Measurements from ENCODE around the gene SLC47A2.

Gene SLC47A2

GRCh38 chr17:19647697-19648474, 68.5 kb downstream of the SLC47A2 start:
- Mint-ChIP-seq H3K9me3 (no peaks in the 10 kb centered on the region), H3K36me3 (ENCODE audit: low read depth) (no peaks in the 10 kb centered on the region), H3K4me3 (peak overlapping the region; percentile 92), H3K27ac (peak overlapping the region; percentile 91), H3K4me1 (ENCODE audit: low read depth) (peaks cover 34% of the 10 kb centered on the region), H3K27me3 (ENCODE audit: low read depth) (peaks cover 13% of the 10 kb centered on the region)

- H3K9me3 Mint-ChIP-seq = no peaks in the 10 kb centered on the region
- peak overlapping the region; percentile 91 for H3K27ac Mint-ChIP-seq
- peaks cover 21% of the 10 kb centered on the region for H3K27me3 Mint-ChIP-seq (ENCODE audit: low read depth)
- peak overlapping the region; percentile 92 for H3K4me3 Mint-ChIP-seq
- peaks cover 38% of the 10 kb centered on the region for H3K4me1 Mint-ChIP-seq (ENCODE audit: low read depth)
- no peaks in the 10 kb centered on the region for H3K36me3 Mint-ChIP-seq (ENCODE audit: low read depth)
Measured at GRCh38 chr17:19646788-19647696, 69.3 kb downstream of the SLC47A2 start.

GRCh38 chr17:19645734-19646201, 70.6 kb downstream of the SLC47A2 start:
- H3K4me3 Mint-ChIP-seq = no peak overlapping the region
- peaks cover 26% of the 10 kb centered on the region for H3K27me3 Mint-ChIP-seq (ENCODE audit: low read depth)
- no peak overlapping the region for H3K27ac Mint-ChIP-seq
- H3K4me1 Mint-ChIP-seq (ENCODE audit: low read depth) = peaks cover 32% of the 10 kb centered on the region
- no peaks in the 10 kb centered on the region for H3K9me3 Mint-ChIP-seq
- no peaks in the 10 kb centered on the region for H3K36me3 Mint-ChIP-seq (ENCODE audit: low read depth)

- Mint-ChIP-seq H3K27ac (no peak overlapping the region), H3K4me1 (ENCODE audit: low read depth) (peaks cover 27% of the 10 kb centered on the region), H3K9me3 (no peaks in the 10 kb centered on the region), H3K36me3 (ENCODE audit: low read depth) (no peaks in the 10 kb centered on the region), H3K27me3 (ENCODE audit: low read depth) (peaks cover 33% of the 10 kb centered on the region), H3K4me3 (no peak overlapping the region)
Measured at GRCh38 chr17:19644493-19645210, 71.7 kb downstream of the SLC47A2 start.

GRCh38 chr17:19642373-19642893, 74.0 kb downstream of the SLC47A2 start:
- no peaks in the 10 kb centered on the region for H3K36me3 Mint-ChIP-seq (ENCODE audit: low read depth)
- H3K4me1 Mint-ChIP-seq (ENCODE audit: low read depth) = peaks cover 12% of the 10 kb centered on the region
- H3K4me3 Mint-ChIP-seq = no peak overlapping the region
- no peaks in the 10 kb centered on the region for H3K9me3 Mint-ChIP-seq
- H3K27ac Mint-ChIP-seq = no peak overlapping the region
- peaks cover 43% of the 10 kb centered on the region for H3K27me3 Mint-ChIP-seq (ENCODE audit: low read depth)

GRCh38 chr17:19641687-19642372, 74.6 kb downstream of the SLC47A2 start:
- peaks cover 8% of the 10 kb centered on the region for H3K4me1 Mint-ChIP-seq (ENCODE audit: low read depth)
- no peaks in the 10 kb centered on the region for H3K36me3 Mint-ChIP-seq (ENCODE audit: low read depth)
- H3K27me3 Mint-ChIP-seq (ENCODE audit: low read depth) = peaks cover 49% of the 10 kb centered on the region
- no peak overlapping the region for H3K4me3 Mint-ChIP-seq
- no peak overlapping the region for H3K27ac Mint-ChIP-seq
- no peaks in the 10 kb centered on the region for H3K9me3 Mint-ChIP-seq

- Mint-ChIP-seq H3K4me3 (no peak overlapping the region), H3K27ac (no peak overlapping the region), H3K36me3 (ENCODE audit: low read depth) (no peaks in the 10 kb centered on the region), H3K27me3 (ENCODE audit: low read depth) (peaks cover 27% of the 10 kb centered on the region), H3K4me1 (ENCODE audit: low read depth) (no peaks in the 10 kb centered on the region), H3K9me3 (no peaks in the 10 kb centered on the region)
Measured at GRCh38 chr17:19631905-19632304, 84.5 kb downstream of the SLC47A2 start.

GRCh38 chr17:19630661-19631060, 85.7 kb downstream of the SLC47A2 start:
- Mint-ChIP-seq H3K4me1 (ENCODE audit: low read depth) (no peaks in the 10 kb centered on the region), H3K9me3 (no peaks in the 10 kb centered on the region), H3K36me3 (ENCODE audit: low read depth) (no peaks in the 10 kb centered on the region), H3K27ac (no peak overlapping the region), H3K27me3 (ENCODE audit: low read depth) (peaks cover 26% of the 10 kb centered on the region), H3K4me3 (no peak overlapping the region)

- Mint-ChIP-seq H3K36me3 (ENCODE audit: low read depth) (no peaks in the 10 kb centered on the region), H3K4me3 (no peak overlapping the region), H3K9me3 (no peaks in the 10 kb centered on the region), H3K27ac (no peak overlapping the region), H3K27me3 (ENCODE audit: low read depth) (peaks cover 25% of the 10 kb centered on the region), H3K4me1 (ENCODE audit: low read depth) (no peaks in the 10 kb centered on the region)
Measured at GRCh38 chr17:19630035-19630434, 86.3 kb downstream of the SLC47A2 start.

GRCh38 chr17:19629449-19629848, 86.9 kb downstream of the SLC47A2 start:
- no peaks in the 10 kb centered on the region for H3K36me3 Mint-ChIP-seq (ENCODE audit: low read depth)
- no peak overlapping the region for H3K27ac Mint-ChIP-seq
- no peaks in the 10 kb centered on the region for H3K4me1 Mint-ChIP-seq (ENCODE audit: low read depth)
- no peak overlapping the region for H3K4me3 Mint-ChIP-seq
- peaks cover 24% of the 10 kb centered on the region for H3K27me3 Mint-ChIP-seq (ENCODE audit: low read depth)
- H3K9me3 Mint-ChIP-seq = no peaks in the 10 kb centered on the region
